Fibroblast of mammary gland (primary cell): Measurements from ENCODE around the gene IGSF21.

Experiments used
- DNase-seq: peaks from one replicate; pipeline ENCODE4 v3.0.0-alpha.2; 2010; ENCODE audit warnings: low read depth
- H3K4me3 ChIP-seq: 2 replicates; pipeline ENCODE4 v1.5.1; 2011; ENCODE audit warnings: low read depth, mild to moderate bottlenecking, low read length, moderate library complexity; ENCODE audit not compliant: control insufficient read depth
- TF ChIP-seq, protein P1 (sequence below): conservative IDR thresholded peaks from 2 replicates; pipeline ENCODE4 v1.5.1; 2011; ENCODE audit warnings: low read depth, low read length, inconsistent platforms; ENCODE audit not compliant: control insufficient read depth, insufficient read depth

IGSF21 gene

DNA sequence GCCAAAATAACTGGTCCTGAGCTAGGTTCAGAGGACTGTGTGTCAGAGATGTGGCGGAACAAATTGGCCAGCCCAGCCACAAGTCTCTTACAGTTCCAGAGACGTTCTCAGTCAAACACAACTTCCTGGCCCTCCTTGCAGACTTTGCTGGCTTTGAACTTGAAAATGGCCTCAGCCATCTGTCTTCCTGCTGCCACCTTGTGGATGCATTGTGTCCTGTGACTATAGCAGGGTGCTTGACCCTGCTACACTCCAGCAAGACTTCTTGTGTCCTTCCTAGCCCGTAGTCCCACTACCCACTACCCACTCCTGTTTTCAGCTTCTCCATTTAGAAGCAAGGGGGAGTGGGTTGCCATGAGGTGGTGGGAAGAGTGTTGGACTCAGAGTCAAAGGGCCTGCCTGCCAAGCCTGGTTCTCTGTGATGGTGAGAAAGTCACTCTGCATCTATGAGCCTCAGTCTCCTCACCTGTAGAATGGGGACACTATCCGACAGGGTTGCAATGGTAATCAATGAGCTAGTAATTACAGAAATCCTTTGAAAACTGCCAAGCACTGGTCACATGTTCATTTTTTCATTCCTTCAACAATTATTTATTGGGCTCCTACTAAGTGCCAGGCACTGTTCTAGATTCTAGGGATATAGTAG is 109.9 kb downstream of the IGSF21 start:
- peak; percentile 2 for DNase-seq
- TF ChIP-seq, protein P1, sequence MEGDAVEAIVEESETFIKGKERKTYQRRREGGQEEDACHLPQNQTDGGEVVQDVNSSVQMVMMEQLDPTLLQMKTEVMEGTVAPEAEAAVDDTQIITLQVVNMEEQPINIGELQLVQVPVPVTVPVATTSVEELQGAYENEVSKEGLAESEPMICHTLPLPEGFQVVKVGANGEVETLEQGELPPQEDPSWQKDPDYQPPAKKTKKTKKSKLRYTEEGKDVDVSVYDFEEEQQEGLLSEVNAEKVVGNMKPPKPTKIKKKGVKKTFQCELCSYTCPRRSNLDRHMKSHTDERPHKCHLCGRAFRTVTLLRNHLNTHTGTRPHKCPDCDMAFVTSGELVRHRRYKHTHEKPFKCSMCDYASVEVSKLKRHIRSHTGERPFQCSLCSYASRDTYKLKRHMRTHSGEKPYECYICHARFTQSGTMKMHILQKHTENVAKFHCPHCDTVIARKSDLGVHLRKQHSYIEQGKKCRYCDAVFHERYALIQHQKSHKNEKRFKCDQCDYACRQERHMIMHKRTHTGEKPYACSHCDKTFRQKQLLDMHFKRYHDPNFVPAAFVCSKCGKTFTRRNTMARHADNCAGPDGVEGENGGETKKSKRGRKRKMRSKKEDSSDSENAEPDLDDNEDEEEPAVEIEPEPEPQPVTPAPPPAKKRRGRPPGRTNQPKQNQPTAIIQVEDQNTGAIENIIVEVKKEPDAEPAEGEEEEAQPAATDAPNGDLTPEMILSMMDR, result peak; percentile 13

DNA sequence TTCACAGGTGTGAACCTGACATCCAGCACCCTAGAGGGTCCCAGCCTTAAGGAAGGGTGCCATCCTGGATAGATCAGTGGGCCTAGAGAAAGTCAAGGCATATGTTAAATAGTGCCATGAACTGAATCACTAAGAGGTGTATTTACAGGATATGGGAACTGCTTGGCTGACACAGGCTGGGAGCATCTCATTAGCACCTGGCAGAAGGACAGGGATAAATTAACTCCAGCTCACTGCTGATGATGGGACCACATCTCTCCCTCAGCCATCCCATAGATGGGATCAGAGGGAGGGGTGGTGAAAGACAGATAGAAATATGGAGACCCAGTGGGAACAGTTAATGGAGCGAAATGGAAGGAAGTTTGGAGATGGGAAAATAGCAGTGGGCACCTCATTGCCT is 122.0 kb downstream of the IGSF21 start:
- no peak for DNase-seq
- TF ChIP-seq, protein P1, result no peak

More for the DNA sequence above, 109.9 kb downstream of the IGSF21 start:
- H3K4me3 ChIP-seq, result no peak overlapping the region

DNA sequence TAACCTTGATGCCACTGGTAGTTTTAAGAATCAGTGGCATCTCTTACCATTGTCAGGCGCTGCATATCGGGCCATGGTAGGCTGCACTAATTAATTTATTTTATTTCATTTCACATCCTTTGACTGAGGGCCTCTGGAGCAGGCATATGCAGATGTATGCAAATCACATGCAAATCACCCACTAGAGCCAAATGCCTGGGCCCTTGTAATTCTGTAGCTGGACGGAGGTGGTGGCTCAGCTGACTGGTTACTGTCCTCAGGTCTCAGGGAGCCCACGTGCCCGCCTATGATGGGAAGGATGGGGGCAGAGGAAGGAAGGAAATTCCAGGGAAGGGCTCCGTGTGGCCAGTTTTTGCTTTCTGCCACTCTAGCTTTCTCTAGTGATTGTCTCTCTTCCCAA is 122.7 kb downstream of the IGSF21 start:
- no peak overlapping the region for H3K4me3 ChIP-seq
- no peak for DNase-seq
- TF ChIP-seq, protein P1, result no peak

More for the DNA sequence above, 122.0 kb downstream of the IGSF21 start:
- H3K4me3 ChIP-seq, result no peak overlapping the region

DNA sequence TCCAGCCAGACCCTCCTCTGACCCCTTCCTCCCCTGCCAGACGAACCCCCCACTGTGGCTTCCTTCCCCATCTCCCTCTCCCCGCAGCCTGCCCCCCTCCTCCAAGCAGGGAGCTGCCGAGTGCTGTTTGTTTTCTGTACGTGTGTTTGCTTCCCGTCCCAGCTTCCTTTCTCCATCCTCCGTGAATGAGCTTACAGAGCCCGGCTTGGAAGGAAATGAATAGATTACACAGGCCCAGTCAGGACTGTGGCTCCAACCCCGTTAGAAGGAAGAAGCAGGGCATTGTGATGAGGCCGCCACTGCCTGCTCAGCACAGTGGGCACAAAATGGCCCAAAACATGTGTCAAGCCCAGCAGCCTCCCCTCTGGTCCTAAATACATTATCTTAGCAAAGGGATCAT is 123.2 kb downstream of the IGSF21 start:
- H3K4me3 ChIP-seq, result no peak overlapping the region
- TF ChIP-seq, protein P1, result no peak
- no peak for DNase-seq

DNA sequence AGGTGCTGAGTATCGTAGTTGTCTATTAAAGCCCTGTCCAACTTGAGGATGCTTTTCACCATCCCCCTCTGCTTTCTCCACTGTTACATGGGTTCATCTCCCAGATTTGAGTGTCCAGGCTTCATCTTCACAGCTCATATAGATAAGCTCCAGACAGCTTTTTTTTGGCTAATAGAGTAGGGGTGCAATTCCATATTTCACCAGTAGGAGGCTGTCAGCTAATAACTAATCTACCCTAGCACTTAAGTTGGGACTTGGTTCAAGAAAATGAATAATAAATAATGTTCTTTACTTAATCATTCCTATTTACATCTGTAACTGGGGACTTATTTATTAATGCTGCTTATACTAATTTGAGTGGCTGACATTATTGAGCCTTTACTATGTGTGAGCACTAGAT is 124.5 kb downstream of the IGSF21 start:
- DNase-seq, result peak; percentile 1
- no peak overlapping the region for H3K4me3 ChIP-seq
- TF ChIP-seq, protein P1, result peak; percentile 53

DNA sequence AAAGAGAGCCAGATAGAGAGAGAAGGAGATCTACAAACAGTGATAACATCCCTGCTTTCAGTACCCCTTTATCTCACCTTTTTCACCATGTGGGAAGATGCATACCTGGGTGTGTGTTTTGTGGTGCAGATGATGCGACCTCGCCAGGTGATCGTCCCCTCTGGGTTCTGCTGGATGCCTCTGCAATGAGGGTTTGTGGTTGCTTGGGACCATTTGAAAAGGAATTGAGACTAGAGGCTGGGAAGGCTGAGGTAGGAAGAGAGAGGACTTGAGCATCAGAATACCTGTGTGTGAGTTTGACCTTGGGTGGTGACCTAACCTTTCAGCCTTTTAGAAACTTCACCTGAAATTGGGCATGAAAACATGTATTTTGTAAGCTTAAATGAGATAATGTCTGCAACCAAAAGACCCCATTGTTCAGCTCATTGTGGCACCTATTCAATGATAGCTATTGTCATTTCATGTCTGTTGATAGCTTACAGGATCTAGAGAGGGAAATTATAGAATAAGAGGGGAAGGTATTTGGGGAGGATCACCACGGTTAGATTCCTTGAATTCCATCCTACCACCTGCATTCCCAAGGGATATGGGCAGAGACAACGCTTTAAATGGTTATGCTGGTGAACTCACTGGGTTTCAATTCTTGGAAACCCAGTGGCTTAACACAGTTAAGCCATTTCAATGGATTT is 125.7 kb downstream of the IGSF21 start:
- TF ChIP-seq, protein P1, result no peak
- DNase-seq, result no peak
- H3K4me3 ChIP-seq, result no peak overlapping the region
